ENCODE measurements around the gene GPC3. TPM values are rescaled to one million over a fixed set of nuclear protein-coding genes. Genes with fewer than 3 reads are reported as not detected.

GPC3 gene
- total and polyA plus RNA-seq, 7 donors = 0.43 to 2.3 (median 1.4) TPM

DNA sequence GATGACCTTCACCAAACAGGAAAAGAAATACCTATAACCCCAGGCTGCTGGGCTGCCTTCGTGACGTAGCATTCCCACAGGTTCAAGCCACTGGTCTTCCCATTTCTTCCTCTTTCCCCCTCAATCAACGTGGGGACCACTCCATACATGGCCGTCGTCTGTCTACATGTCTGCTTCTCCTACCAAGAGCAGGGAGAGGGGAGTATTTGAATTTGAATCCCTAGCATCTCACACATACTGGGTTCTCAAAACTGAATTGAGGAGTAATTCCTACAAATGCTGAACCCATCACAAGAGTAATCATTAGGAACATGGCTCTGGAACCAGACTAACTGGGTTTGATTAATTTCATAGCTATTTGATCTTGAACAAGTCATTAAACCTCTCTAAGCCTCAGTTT, 17.3 kb downstream of the GPC3 start:
- 61 to 90% (median 84%) methylated on average over 2 to 5 of the region's 5 CpGs for WGBS, 3 donors
- no peaks in the 10 kb centered on the region for H3K9me3 ChIP-seq
- peaks cover 0 to 33% (median 0%) of the 10 kb centered on the region in 3 donors for H3K27me3 ChIP-seq (ENCODE audit: insufficient read depth in 3 of 3, low read length in 2 of 3)
- intact Hi-C loops (cut with DNase I) = no loop called here
- ATAC-seq (no peak), DNase-seq (no peak)
- TF ChIP-seq, protein P1, sequence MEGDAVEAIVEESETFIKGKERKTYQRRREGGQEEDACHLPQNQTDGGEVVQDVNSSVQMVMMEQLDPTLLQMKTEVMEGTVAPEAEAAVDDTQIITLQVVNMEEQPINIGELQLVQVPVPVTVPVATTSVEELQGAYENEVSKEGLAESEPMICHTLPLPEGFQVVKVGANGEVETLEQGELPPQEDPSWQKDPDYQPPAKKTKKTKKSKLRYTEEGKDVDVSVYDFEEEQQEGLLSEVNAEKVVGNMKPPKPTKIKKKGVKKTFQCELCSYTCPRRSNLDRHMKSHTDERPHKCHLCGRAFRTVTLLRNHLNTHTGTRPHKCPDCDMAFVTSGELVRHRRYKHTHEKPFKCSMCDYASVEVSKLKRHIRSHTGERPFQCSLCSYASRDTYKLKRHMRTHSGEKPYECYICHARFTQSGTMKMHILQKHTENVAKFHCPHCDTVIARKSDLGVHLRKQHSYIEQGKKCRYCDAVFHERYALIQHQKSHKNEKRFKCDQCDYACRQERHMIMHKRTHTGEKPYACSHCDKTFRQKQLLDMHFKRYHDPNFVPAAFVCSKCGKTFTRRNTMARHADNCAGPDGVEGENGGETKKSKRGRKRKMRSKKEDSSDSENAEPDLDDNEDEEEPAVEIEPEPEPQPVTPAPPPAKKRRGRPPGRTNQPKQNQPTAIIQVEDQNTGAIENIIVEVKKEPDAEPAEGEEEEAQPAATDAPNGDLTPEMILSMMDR (IDR thresholded peaks at IDR 0.05) = no peak
- no peak overlapping the region for H3K27ac ChIP-seq
- no peaks in the 10 kb centered on the region for H3K4me1 ChIP-seq
- no peak overlapping the region for H3K4me3 ChIP-seq
- H3K36me3 ChIP-seq (ENCODE audit: insufficient read depth in 1 of 2, low read depth in 1 of 2) = no peaks in the 10 kb centered on the region

DNA sequence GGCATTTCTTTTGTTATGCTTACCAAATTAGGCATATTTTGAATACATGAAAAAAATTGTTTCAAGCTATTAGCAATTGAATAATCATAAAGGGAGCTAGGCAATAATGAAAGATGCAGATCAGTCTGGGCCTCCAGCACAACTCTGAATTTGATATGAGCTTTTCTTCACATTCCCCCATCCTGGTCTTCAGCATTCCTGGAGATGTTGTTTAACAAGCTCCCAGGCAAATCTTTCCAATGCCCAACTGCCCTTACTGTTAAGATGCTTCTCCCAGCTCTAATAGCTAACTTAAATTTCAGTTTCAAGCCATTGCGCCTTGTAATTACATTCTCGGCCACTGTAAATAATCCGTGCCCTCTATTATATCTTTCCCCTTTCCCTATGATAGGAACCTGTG, 19.2 kb downstream of the GPC3 start:
- ATAC-seq (no peak), DNase-seq (no peak)
- Histone ChIP-seq H3K36me3 (ENCODE audit: insufficient read depth in 1 of 2, low read depth in 1 of 2) (no peaks in the 10 kb centered on the region), H3K27me3 (ENCODE audit: insufficient read depth in 3 of 3, low read length in 2 of 3) (peaks cover 0 to 33% (median 0%) of the 10 kb centered on the region in 3 donors), H3K27ac (no peak overlapping the region), H3K4me3 (no peak overlapping the region), H3K9me3 (no peaks in the 10 kb centered on the region), H3K4me1 (no peaks in the 10 kb centered on the region)
- 73 to 93% (median 91%) methylated on average over 3 of the region's 3 CpGs for WGBS, 3 donors
- intact Hi-C loops (cut with DNase I) = no loop called here
- TF ChIP-seq, protein P1 (IDR thresholded peaks at IDR 0.05) = no peak

DNA sequence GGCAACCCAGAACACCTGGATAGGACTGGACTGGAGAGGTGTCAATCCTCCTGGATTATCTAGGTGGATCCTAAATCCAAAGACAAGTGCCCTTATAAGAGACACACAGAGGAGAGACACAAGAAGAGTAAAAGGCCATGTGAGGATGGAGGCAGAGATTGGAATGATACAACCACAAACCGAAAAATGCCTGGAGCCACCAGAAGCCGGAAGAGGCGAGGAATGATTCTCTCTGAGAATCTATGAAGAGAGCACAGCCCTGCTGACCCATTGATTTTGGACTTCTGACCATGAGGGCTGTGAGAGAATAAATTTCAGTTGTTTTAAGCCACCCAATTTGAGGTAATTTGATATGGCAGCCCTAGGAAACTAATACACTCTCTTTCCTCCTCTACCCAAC, 20.1 kb downstream of the GPC3 start:
- ATAC-seq (no peak), DNase-seq (no peak)
- TF ChIP-seq, protein P1 (IDR thresholded peaks at IDR 0.05) = no peak
- Histone ChIP-seq H3K9me3 (no peaks in the 10 kb centered on the region), H3K36me3 (ENCODE audit: insufficient read depth in 1 of 2, low read depth in 1 of 2) (no peaks in the 10 kb centered on the region), H3K4me1 (no peaks in the 10 kb centered on the region), H3K27me3 (ENCODE audit: insufficient read depth in 3 of 3, low read length in 2 of 3) (peaks cover 0 to 33% (median 0%) of the 10 kb centered on the region in 3 donors), H3K27ac (no peak overlapping the region), H3K4me3 (no peak overlapping the region)
- 85 to 94% (median 89%) methylated on average over 3 of the region's 3 CpGs for WGBS, 3 donors
- intact Hi-C loops (cut with DNase I) = no loop called here

DNA sequence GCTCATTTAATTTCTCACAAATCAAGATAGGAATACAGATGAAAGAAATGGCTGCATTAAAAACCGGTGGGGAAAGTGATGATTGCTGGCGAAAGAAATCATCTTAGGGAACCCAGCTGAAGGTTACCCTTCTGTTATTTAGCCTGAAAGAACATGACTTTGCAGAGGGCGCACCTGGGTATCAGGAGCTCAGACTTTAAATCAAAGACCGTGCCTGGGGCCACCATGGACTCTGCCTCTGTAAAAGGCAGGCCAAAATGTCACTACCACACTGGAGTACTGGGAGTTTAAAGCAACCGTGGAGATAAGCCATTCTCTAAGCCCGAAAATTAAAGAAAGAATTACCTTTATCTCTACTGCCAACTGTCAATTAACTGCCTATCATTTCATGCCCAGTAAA, 24.3 kb downstream of the GPC3 start:
- no peak for ATAC-seq
- TF ChIP-seq, protein P1 (IDR thresholded peaks at IDR 0.05) = no peak
- H3K4me1 ChIP-seq = no peaks in the 10 kb centered on the region

DNA sequence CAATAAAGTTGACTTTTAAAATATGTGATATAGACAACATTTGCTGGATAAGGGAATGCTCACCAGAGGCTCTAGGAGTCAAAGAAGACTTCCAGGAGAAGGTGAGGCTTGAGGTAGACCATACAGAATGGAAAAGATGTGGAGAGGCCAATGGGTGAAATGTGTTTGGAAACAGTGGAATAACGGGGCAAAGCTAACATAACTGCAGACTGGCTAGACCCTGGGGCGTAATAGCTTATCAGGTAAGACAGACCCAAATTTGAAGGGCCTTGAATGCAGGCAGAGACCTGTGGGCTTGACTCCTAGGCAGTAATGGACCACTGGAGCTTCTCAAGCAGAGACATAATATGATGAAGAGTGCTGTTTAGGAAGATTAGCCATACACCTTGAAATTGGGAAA, 25.4 kb downstream of the GPC3 start:
- TF ChIP-seq, protein P1 (IDR thresholded peaks at IDR 0.05) = no peak
- no peak for DNase-seq
- ATAC-seq = no peak
- 66 to 100% (median 83%) methylated on average over 2 of the region's 2 CpGs for WGBS, 3 donors
- Histone ChIP-seq H3K4me3 (no peak overlapping the region), H3K36me3 (ENCODE audit: insufficient read depth in 1 of 2, low read depth in 1 of 2) (no peaks in the 10 kb centered on the region), H3K9me3 (no peaks in the 10 kb centered on the region), H3K27ac (no peak overlapping the region), H3K4me1 (no peaks in the 10 kb centered on the region), H3K27me3 (ENCODE audit: insufficient read depth in 3 of 3, low read length in 2 of 3) (peaks cover 0 to 8% (median 0%) of the 10 kb centered on the region in 3 donors)
- intact Hi-C loops (cut with DNase I) = no loop called here

More for the DNA sequence above, 24.3 kb downstream of the GPC3 start:
- Histone ChIP-seq H3K4me3 (no peak overlapping the region), H3K27ac (no peak overlapping the region), H3K27me3 (ENCODE audit: insufficient read depth in 3 of 3, low read length in 2 of 3) (peaks cover 0 to 10% (median 0%) of the 10 kb centered on the region in 3 donors), H3K36me3 (ENCODE audit: insufficient read depth in 1 of 2, low read depth in 1 of 2) (no peaks in the 10 kb centered on the region), H3K9me3 (no peaks in the 10 kb centered on the region)
- no peak for DNase-seq
- intact Hi-C loops (cut with DNase I) = no loop called here
- 68 to 90% (median 84%) methylated on average over 6 of the region's 6 CpGs for WGBS, 3 donors
